Measurements from ENCODE around the gene DRGX.

DRGX gene

GRCh38 chr10:49361735-49362568 lies 33.9 kb downstream of the DRGX start:
- no peak for DNase-seq (ENCODE audit: low read depth)

GRCh38 chr10:49361178-49361554 lies 34.7 kb downstream of the DRGX start:
- no peak for DNase-seq (ENCODE audit: low read depth)

- no peak for DNase-seq (ENCODE audit: low read depth)
Observed at GRCh38 chr10:49360271-49361177, 35.4 kb downstream of the DRGX start.

DNA sequence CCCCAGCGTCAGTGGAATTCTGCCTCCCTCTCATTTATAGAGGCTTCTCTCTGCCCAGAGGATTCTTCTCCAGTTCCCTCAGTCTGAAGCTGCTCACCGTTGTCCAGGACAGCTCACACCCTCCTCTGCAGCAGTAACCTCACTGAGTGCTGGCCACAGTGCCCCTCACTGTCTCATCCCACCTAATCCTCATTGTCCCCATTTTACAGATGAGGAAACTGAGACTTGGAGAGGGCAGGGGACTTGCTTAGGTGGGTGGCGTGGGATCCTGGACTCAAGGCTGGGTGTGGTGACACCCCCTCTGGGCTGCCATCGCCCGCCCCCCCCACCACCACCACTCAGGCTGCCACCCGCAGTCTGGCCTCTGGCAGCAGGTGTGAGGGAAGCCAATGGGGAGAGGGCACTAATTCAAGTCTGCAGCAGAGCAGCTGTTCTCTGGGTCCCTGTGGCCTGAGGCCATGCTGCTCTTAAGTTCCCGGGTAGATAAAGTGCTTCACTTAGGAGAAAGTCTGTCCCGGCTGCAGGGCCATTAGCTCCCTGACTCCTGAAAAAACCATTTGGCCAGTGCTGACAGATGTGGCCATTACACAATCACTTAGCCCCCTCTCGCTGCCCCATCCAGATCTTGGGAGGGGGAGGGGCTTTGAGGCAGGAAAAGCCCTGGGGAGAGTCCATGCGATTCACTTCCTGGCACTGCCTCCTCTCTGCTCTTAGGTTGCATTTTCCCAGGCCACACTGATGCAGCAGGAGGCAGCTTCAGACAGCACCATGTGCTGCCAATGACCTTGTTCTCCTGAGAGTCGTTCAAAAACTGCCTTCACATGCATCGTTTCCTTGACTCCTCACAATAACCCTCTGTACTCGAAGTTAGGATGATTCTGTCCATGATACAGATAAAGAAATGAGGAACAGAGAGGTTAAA lies 36.3 kb downstream of the DRGX start:
- no peak for DNase-seq (ENCODE audit: low read depth)

GRCh38 chr10:49357910-49358309 lies 38.0 kb downstream of the DRGX start:
- no peak for DNase-seq (ENCODE audit: low read depth)

DNA sequence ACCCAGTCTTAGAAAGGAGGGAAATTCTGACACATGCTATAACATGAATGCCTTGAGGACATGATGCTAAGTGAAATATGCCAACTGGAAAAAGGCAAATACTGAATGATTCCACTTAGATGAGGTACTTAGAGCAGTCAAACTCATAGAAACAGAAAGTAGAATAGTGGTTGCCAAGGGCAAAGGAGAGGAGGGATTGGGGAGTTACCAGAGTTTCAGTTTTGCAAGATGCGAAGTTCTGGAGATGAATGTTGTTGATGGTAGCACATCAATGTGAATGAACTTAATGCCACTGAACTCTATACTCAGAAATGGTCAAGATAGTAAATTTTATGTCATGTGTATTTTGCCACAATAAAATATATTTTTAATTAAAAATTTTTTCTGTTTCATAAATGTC lies 38.9 kb downstream of the DRGX start:
- no peak for DNase-seq (ENCODE audit: low read depth)

DNA sequence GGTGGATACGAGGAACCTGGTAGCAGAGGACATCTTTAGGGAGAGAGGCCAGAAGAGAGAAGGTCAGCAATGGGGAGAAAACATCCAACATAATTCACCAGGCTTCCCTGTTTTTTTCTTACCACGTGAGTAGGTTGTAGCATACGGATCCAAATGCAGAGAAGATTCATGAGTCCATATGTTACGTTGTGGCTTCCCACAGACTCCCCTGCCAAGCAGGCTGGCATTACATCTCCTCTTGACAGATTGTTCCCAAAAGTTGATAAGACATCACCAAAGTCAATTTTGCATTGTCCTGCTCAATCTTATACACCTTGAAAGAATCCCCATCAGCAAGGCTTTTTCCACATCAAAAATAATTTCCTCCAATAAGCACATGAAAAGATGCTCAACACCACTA lies 39.7 kb downstream of the DRGX start:
- no peak for DNase-seq (ENCODE audit: low read depth)

- DNase-seq (ENCODE audit: low read depth), result no peak
Observed at GRCh38 chr10:49355221-49355620, 40.7 kb downstream of the DRGX start.

DNA sequence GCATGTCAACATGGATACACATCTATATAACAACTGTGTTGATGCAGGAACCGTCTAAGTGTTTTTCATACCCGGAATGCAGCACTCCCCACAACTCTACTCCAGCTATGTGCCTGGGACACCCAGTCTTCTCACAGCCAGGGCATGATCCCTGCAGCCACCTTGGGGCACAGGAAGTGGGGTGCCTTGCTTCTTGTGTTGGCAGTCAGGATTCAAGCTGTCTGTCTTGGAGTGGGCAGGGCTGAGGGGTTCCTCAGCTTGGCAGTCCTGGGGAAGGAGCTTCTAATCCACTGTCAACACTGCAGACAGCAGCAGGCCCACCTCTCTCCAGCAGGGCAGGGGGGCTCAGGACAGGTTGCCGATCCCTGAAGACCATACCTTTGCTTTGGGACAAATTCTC lies 41.3 kb downstream of the DRGX start:
- DNase-seq (ENCODE audit: low read depth), result no peak

- no peak for DNase-seq (ENCODE audit: low read depth)
Observed at GRCh38 chr10:49353895-49354566, 41.9 kb downstream of the DRGX start.

- DNase-seq (ENCODE audit: low read depth), result no peak
Observed at GRCh38 chr10:49353026-49353894, 42.6 kb downstream of the DRGX start.

DNA sequence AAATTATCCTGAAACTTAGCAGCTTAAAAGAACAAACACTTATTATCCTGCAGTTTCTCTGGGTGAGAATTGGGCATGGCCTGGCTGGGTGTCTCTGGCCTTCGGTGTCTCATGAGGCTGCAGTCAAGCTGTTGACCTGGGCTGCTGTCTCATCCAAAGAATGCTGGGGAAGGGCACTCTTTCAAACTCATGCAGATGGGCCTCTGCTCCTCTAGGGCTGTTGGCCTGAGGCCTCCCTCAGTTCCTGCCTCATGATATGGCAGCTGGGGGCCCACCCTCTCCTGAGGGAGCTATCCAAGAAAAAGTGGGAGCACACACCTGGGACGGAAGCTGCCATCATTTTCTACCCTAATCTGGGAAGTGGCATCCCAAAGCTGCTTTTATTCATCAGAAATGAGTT lies 43.6 kb downstream of the DRGX start:
- DNase-seq (ENCODE audit: low read depth), result no peak

GRCh38 chr10:49351669-49352068 lies 44.2 kb downstream of the DRGX start:
- DNase-seq (ENCODE audit: low read depth), result no peak

DNA sequence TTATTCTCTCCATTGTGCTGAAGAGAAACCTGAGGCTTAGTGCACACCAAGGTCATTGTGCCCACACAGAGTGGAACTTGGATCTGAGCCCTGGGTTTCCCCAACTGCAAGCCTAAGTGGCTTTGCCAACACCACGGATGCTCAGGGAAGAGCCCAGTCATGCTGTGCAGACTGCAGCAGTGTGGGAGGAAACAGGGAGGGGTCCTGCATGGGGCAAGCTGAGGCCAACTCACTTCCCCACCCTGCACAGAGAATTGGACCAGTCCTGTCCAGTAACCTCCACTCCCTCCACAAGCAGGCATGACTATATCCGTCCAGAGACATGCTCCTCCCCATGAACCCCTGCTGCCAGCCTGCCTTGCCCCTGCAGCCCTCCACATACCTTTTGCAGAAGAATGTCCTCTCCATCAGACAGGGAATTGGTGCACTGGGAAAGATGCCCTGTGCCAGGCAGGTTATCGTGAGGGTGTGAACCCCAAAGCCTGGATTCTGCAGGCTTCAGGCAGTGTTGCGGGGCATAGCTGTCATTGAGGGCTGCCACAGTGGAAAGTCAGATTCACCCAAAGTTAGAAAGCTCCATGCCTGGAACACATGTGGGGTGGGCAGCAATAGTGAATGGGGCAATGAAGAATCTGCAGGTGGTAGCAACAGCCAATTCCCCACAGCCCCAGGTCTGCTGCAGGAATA lies 44.9 kb downstream of the DRGX start:
- DNase-seq (ENCODE audit: low read depth), result no peak

DNA sequence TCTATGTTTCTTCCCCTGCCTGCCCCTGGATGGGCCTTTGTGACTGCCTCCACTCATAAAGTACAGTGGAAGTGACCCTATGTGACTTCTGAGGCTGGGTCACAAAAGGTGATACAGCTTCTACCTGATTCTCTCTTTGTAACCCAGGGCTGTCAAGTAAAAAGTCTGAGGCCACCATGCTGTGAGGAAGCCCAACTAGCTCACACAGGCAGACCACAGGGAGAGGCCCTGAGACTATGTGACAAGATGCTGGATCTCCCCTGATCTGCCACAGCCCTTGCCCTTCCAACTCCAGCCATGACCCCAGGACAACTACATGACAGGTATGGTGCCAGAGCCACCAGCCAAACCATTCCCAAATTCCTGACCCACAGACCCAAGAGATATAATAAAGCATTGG lies 45.8 kb downstream of the DRGX start:
- DNase-seq (ENCODE audit: low read depth), result no peak

GRCh38 chr10:49349390-49349789 lies 46.5 kb downstream of the DRGX start:
- DNase-seq (ENCODE audit: low read depth), result no peak

DNA sequence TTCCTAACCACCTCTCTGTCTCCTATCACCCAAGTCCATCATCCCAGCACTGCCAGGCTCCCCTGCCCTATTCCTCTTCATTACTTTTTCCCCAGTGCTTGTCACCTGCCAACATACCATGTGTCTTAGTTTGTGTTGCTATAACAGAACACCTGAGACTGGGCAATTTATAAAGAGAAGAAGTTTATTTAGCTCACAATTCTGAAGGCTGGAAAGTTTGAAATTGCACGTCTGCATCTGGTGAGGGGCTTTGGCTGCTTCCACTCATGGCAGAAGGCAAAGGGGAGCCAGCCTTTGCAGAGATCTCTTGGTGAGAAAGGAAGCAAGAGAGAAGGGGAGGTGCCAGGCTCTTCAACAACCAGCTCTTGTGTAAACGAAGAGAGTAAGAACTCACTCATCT lies 47.3 kb downstream of the DRGX start:
- no peak for DNase-seq (ENCODE audit: low read depth)

DNA sequence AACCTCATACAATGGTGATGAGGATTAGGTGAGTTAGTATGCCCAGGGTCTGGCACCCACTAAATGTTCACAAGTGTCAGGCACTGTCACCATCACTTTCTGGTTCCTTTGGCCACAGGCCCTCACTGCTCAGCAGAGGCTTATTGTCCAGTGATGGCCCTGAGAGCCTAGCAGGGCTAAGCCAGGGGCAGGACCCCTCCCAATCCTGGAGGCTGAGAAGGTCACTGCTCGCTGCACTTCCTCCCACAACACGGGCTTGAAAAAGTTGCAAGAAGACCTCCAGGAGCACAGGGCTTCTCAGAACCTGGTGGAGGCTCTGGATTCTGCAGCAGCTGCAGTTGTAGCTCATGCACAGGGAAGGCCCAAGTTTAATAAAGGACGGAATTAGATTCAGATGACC lies 48.1 kb downstream of the DRGX start:
- DNase-seq (ENCODE audit: low read depth), result no peak

DNA sequence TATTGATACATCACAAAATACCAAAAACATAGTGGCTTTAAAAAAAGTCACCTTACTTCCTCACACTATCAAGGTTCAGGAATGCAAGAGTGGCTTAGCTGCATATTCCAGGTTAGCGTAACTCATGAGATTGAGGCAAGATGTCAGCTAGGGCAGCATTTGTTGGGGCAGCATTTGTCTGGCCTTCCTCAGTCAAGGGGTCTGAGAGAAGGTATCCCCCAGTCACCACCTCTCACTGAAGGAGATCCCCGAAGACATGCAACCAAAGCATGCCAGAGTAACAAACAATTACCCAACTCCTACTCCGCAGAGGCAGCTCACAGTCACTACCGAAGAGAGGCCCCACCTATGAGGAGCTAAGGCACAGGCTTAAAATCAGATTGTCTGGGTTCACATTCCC lies 48.5 kb downstream of the DRGX start:
- no peak for DNase-seq (ENCODE audit: low read depth)

- DNase-seq (ENCODE audit: low read depth), result no peak
Observed at GRCh38 chr10:49344840-49345239, 51.0 kb downstream of the DRGX start.
